GM18517 (cell line): Measurements from ENCODE around the gene CDKN2B.
A peak's percentile ranks its signal among the peaks of the same experiment; 100 is the strongest.

Experiments
- ATAC-seq: cut with Tn5 transposase; IDR thresholded peaks from one replicate; pipeline ENCODE4 v1.9.1; 2021; ENCODE audit warnings: mild to moderate bottlenecking, moderate library complexity; ENCODE audit not compliant: unreplicated experiment

Gene CDKN2B

DNA sequence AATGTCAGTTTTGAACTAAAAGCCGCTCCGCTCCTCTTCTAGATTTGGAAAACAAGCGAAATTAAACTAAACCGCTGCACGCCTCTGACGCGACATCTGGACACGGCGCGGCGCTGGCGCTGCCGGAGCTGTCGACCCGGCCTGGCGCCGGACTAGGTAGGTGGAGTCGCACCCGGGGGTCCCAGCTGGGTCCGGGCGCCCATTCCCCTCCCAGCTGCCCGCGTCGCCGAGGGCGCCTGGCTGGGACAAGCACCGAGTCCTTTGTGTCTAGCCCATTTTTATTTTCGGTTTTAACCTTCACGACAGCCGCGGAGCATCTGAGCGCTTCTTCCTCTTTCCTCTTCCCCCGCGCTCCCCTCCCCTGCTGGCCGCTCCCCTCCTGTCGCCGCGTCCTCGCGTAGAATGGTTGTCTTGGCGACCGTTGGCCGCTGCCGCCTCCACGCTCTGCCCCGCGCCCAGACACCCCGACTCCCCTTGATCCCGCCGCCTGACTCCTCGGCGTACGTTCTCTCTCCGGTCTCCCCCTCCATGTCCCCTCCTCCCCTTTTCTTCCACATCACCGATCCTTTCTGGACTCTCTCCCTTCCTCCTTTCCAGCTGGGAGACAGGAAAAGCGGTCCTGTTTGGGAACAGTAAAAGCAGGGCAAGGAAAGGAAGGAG is 14.0 kb downstream of the CDKN2B start:
- peak; percentile 85 for ATAC-seq

DNA sequence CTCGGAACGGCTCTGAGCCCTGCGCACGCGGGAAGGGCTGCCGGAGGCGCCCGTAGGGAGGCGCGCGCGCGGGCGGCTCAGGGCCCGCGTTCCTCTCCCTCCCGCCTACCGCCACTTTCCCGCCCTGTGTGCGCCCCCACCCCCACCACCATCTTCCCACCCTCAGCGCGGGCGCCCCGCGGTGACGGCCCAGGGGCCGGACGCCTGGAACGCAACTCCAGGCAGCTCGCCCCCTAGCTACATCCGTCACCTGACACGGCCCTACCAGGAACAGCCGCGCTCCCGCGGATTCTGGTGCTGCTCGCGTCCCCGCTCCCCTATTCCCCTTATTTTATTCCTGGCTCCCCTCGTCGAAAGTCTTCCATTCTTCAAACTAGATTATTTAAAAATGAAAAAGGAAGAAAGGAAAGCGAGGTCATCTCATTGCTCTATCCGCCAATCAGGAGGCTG is 14.5 kb downstream of the CDKN2B start, which contains the start of gene CDKN2B-AS1:
CDKN2B-AS1 (plus strand) TSS at position 236 of the 450 bp plus-strand sequence.
- peak; percentile 26 for ATAC-seq

DNA sequence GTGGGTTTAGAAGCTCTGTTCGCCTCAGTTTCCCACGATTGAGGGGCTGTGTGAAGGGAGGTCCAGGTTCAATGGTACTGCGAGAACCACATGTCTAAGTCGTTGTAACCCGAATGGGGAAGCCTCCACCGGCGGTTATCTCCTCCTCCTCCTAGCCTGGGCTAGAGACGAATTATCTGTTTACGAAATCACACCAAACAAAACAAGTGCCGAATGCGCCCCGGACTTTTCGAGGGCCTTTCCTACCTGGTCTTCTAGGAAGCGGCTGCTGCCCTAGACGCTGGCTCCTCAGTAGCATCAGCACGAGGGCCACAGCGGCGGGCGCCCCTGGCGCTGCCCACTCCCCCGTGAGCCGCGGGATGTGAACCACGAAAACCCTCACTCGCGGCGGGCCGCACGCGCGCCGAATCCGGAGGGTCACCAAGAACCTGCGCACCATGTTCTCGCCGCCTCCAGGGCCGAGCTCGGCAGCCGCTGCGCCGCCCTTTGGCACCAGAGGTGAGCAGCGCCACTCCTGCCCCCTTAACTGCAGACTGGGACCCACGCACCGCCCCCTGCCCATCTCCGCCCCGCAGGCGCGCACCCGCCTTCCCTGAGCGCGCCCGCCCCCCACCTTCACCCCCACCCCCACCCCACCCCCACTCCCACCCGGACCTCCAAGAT is 15.1 kb downstream of the CDKN2B start, which contains the start of gene CDKN2A:
CDKN2A (minus strand) TSS at position 500 of the 663 bp plus-strand sequence.
- ATAC-seq: peak; percentile 30

DNA sequence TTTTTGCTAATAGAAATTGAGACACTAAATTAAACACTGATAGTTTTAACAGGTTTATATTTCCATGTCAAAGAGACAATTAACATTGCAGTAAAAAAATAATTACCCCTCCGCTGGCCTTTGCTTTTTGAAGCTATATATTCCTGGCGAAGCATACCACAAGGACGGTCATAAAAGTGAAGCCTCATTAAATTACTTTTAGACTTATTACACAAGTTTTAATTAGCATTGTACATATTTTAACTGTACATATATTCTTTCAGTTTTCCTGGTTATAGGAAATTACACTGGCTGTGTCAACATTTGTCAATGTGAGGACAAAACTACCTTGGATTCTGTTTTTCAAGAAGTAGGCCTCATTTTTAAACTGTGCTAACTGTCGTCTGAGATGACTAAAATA is 16.1 kb downstream of the CDKN2B start:
- ATAC-seq: no peak

DNA sequence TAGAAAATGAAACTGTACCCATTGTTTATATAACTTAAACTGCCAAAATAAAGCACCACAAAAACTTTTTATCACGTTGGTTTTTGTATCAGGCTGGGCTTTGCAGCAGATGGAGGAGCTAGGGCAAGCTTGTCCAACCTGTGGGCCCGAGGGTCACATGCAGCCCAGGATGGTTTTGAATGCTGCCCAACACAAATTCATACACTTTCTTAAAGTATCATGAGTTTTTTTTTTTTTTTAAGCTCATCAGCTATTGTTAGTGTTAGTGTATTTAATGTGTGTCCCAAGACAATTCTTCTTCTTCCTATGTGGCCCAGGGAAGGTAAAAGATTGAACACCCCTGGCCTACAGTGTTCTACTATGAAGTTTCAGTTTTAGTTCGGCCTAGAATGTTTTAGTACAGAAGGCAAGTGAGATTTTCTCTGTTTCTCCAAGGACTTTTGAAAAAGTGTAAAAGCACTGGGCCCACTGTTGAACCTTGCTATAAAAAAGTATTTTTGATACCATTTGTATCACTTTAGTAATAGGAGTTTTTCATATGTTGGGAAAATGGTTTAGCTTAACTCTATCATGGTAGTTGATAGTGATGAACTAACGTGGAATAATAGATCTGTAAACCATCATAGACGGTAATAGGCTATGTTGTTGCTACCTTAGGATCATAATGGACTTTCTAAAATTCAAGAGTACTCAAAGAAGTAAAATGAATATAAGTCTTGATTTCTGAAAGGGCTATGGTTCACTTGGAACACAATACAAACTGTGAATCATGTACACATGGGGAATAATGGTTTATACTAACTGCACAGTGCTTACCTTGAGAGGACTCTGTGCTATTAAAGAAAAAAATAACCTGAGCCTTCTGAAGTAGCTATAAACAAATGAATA is 17.8 kb downstream of the CDKN2B start:
- no peak for ATAC-seq

DNA sequence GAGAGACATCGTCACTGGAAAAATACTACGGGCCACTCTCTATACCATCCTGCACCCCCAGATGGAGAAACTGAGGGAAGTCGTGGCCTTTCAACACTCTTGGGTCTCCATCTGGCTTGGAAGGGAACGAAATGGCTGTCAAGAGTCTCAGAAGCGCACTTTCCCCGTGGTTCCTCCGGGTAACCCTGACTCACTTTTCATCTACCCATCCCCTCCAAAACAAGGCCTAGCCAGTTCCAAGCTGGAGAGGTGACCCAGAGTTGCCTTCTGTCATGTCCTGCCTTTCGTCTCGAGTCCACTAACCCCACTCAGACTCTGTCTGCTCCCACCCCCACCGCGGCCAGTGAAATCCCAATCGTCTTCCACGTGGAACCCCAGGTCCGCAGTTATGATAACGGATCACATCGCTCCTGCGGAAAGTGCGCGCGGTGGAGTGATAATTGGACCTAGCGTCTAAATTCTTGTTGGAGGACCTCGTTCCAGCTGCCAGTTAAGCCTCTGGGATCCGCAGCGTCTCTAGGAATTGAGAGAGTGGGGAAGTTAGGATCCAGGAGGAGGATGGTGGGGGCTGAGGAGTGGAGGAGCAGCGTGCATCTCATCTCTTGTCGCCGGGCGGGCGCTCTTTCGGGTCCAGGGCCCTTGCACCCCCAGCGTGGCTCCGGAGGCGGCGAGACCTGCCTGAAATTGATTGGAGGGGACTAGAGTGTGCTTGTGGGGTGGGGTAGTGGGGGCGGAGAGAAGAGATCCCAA is 19.5 kb downstream of the CDKN2B start:
- no peak for ATAC-seq

DNA sequence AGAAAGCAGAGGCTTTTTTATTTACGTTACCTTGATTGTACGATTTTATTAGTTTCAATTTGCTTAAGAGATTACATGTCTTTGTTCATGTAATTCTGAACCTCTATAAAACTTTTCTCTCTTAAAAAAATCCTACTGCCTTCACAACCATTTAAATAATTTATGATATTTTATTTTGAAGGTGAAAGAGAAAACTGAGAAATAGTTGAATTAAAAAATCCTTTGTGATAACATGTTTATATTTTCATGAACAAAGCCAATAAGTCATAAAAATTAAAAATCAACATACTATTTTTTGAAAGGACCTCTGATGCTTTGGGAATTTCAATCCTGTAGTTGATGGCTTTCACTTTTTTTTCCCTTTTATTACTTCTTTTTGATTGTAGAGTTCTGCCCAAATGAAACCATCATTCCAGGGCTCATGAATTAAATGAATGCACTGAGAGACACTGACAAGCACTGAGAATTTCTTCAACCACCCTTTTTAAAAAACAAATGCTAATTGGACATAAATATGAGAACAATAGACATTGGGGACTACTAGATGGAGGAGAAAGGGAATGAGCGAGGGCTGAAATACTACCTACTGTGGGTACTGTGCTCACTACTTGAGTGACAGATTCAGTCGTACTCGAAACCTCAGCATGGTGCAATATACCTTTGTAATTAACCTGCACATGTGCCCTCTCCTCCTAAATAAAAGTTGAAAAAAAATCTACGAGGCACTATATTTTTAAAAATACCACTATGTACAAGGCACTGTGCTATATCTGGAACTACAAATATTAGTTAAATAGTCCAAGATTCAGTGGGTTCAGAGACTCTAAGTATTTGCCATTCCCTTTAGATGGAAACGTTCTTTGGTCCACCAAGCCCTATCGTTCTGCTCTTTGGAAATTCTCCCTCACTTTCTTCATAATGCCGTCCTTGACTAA is 20.8 kb downstream of the CDKN2B start:
- no peak for ATAC-seq

DNA sequence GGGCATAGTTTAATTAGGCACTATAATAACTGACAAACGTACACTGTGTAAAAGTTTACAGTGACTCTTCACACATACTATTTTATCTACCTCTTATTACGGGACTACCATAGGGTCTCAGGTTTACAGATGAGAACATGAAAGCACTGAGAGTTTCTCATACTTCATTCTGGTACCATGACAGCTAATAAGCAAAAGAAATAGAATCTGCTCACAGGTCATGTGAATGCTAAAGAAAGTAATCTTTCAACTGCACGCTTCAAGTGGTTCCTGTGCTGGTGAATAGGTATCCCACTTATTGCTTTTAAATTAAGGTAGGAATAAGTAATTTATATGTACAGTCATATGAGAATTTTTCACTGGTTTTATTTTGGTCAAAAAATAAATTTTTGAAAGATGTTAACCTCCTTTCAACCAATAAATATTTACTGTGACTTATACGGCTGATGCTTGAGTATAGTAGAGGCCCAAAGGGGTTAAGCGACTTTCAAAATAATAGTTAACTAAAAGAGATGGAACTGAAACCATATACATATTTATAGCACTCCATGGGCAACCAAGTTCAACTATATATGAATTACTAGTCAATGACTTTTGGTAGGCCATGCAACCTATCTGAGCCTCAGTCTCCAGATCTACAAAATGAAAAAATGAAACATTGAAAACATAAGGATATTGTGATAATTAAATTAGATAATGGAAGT is 23.0 kb downstream of the CDKN2B start:
- ATAC-seq: no peak

DNA sequence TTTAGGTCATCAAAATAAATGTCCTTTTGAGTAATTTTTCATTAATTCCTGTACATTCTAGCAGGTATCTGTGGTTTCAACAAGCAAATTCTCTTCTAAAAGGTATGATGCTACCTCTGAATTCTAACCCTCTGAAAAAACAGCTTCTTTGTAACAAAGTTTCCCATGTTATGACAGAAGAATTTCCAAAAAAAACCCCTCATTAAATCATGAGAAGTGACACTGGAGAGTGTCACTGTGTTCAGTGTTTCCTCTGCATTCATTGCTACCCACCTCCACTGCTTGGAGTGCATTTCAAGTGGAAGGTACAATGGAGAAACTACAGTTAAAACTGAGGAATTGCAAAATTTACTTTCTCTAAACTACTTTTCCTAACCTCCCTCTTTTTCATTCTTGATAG is 25.0 kb downstream of the CDKN2B start:
- ATAC-seq: no peak

DNA sequence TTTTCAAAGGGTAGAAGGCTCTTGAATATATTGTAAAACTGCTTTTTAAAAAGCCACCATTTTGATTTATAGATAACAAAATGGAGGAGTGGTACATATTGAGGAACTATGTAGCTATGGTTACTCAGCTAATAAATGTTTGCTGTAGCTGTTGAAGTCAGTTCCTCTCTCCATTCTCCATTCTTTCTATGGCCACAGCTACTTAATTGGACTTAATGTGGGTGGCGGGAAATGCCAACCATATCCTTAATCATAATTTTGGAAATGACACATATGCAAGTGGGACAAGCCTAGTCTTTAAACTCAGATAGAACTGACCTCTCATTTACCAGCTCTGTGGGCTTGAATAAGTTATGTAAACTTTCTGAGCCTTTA is 25.6 kb downstream of the CDKN2B start:
- no peak for ATAC-seq

DNA sequence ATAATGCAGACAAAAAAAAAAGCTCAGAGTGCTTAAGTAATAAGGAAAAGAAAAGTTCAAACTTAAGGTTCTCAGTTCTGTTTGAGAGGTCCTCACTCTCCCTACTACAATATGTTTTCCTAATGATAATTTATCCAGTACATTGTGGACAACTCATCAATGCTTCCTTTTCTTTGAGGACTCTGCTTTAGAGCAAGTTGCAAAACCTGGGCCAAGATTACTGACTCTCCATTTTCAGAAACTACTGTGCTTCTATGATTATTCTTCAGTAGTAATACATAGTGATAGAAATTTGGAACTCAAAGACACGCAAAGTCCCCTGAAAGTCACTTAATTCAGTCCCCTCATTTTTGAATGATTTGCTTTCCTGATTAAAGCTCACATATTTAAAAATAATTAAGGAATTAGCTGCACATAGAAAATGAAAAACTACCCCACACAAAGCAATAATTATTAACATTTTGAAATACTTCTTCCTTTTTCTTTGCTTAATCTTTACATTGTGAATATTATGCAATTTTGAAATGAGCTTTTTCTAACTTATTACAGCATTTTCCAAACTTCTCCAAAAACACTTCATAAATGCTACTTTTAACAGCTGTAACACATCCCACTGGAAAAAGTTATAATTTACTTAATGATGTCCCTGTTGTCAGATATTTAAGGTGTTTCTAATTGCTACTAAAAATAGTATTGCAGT is 26.1 kb downstream of the CDKN2B start:
- ATAC-seq: no peak

DNA sequence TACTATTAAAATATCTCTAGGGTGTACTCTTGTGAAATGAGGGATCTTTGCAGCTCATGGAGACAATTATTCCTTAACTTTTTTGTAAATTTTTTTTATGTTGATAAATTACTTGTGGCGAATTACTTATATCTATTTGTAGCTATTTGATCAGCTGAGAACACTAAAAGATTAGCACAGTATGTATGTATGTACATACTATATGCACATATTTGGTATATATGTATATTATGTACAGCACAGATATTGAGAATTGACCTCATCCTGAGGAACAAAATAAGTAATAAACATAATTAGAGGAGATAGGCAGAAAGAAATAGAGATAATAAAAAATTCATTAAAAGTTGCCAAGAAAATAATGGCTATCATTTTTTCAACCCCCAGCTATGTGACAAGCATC is 26.7 kb downstream of the CDKN2B start:
- ATAC-seq: no peak

DNA sequence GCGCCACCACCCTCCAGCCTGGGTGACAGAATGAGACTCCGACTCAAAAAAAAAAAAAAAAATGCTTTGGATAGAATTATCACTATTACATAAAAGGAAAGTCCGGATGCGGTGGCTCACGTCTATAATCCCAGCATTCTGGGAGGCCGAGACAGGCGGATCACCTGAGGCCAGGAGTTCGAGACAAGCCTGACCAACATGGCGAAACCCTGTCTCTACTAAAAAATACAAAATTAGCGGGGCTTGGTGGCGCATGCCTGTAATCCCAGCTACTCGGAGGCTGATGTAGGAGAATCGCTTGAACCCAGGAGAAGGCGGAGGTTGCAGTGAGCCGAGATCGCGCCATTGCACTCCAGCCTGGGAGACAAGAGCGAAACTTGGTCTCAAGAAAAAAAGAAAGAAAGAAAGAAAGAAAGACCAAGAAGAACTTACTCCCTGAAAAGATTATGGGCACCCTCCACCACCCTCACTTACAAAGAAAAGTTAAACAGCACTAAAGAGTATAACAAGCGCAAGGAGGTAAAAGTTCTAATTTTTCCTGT is 32.7 kb downstream of the CDKN2B start:
- no peak for ATAC-seq

DNA sequence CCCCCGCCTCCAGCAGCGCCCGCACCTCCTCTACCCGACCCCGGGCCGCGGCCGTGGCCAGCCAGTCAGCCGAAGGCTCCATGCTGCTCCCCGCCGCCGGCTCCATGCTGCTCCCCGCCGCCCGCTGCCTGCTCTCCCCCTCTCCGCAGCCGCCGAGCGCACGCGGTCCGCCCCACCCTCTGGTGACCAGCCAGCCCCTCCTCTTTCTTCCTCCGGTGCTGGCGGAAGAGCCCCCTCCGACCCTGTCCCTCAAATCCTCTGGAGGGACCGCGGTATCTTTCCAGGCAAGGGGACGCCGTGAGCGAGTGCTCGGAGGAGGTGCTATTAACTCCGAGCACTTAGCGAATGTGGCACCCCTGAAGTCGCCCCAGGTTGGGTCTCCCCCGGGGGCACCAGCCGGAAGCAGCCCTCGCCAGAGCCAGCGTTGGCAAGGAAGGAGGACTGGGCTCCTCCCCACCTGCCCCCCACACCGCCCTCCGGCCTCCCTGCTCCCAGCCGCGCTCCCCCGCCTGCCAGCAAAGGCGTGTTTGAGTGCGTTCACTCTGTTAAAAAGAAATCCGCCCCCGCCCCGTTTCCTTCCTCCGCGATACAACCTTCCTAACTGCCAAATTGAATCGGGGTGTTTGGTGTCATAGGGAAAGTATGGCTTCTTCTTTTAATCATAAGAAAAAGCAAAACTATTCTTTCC is 34.2 kb downstream of the CDKN2B start:
- ATAC-seq: peak; percentile 53

DNA sequence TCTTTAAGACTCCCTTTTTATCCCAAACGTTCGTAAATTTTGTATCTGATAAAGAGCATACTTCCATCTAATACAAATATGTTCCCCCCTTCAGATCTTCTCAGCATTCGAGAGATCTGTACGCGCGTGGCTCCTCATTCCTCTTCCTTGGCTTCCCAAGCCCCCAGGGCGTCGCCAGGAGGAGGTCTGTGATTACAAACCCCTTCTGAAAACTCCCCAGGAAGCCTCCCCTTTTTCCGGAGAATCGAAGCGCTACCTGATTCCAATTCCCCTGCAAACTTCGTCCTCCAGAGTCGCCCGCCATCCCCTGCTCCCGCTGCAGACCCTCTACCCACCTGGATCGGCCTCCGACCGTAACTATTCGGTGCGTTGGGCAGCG is 34.8 kb downstream of the CDKN2B start:
- no peak for ATAC-seq

DNA sequence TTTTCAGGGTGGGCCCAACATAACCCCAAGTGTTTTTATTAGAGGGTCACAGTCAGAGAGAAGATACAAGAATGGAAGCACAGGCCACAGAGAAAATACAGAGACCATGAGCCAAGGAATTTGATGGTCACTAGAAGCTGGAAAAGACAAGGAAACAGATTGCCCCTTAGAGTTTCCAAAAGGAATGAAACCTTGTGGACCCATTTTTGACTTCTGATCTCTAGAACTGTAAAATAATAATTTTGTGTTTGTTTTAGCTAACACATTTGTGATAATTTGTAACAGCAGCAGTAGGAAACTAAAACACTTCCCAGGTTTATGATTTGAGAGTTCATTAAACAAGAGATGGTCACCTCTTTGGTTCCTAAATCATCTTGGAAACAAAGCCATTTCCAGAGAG is 36.7 kb downstream of the CDKN2B start:
- no peak for ATAC-seq

DNA sequence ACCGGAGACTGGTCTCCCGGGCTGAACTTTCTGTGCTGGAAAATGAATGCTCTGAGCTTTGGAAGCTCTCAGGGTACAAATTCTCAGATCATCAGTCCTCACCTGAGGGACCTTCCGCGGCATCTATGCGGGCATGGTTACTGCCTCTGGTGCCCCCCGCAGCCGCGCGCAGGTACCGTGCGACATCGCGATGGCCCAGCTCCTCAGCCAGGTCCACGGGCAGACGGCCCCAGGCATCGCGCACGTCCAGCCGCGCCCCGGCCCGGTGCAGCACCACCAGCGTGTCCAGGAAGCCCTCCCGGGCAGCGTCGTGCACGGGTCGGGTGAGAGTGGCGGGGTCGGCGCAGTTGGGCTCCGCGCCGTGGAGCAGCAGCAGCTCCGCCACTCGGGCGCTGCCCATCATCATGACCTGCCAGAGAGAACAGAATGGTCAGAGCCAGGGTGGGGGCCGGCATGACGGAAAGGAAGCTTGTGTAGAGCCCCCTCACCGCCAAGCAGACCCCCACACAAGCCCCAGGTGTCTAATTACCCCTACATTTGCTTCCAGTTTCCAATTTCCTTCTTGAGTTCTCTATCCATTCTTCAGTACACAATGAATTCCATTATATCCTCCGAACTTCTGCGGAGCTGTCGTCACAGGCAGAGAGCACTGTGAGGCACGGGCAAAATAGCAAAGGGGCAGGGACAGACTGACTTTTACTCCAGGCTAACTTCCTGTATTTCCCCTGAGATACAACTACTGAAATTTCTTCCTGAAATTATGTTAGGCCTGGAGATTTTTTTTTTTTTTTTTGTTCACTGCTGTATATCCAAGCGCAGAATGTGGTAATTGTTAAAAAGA is 38.1 kb downstream of the CDKN2B start:
- ATAC-seq: no peak
